Stimulated activated CD4-positive, alpha-beta T cell treated with anti-CD3 and anti-CD28 coated beads, TNF-alpha, amount 100 ng/mL, for 4 hours (primary cell): ENCODE measurements around the gene KAT2A.

ENCODE experiments used
- DNase-seq, 3 experiments: peaks; one replicate each; pipeline ENCODE4 v3.0.0-alpha.2; 2020; ENCODE audit warnings: low read depth in 3 of 3

Gene KAT2A

DNA sequence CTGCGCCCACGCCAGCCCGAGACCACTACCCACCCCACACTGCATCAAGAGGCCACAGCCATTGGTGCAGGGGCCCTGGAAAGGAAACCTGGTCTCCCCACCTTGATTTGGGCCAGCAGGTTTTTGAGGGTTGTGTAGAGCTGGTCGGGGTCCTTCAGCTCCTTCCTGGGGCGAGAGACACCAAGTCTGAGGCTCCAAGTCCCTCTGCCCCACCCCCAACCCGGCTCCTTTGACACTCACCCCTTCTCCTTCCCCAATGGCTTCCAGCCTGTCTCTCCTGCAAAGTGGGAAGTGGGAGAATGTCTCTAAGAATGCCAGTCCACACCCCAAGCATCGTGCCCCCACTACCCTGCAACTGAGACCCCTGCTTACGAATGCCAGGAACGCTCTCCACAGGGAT, 7.0 kb downstream of the KAT2A start:
- no peak for DNase-seq

DNA sequence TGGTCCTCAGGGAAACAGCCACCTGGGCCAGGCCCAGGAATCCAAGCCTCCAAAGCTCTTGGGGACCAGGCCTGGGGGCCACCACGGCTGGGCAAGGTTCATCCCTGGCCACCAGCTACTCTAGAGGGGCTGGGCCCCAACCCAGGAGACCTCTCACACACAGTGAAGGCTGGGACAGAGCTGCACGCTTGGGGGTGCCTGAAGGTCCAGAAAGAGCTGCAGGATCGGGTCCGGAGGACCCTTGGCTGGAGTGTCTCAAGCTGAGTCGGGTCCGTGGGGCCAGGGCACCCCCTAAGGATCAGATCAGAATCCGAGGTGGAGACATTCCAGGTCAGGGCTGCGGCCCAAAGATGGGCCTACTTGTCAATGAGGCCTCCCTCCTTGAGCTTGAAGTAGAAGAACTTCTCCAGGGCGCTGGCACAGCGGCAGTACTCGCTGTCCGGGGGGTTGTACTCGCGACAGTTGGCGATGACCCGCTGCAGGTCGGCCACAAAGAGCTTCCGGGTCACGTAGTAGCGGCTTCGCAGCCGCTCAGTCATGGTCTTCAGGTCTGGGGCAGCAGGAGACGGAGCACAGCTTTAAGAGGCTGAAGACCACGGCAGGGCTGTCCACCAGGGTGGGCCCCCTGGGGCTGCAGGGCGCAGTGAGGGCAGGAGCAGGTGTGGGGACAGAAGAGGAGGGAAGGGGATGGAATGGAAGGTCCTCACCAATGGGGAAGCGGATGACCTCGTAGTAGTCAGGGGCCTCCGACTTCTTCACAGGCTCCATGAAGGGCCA, 7.7 kb downstream of the KAT2A start:
- DNase-seq: no peak

DNA sequence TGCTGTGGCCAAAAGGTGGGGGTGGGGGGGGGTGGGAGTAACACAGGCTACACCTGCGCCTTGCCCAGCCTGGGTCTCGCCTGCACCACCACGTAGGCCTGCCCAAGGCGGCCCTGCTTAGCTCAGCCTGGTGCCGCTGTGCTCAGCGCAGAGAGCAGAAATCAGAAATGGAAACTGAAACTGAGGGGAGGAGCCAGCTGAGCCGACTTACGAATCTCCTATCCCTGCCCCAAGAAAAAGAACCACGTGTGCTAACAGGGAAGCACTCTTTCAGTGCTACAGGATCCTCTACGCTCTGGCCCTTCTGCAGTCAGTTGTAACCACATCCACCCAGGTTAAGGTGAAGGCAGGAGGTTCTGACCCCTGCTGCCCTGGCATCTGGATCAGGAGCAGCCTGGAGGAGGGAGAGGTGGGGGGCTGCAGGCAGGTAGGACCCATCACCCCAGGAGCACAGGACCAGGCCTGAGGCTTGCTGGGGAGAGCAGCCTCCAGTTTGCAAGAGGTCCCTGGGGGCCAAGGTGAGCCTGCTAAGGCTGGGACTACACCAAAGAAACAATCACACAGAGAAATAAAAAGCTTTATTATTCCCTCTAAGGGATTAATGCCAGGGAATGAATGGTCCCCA, 8.5 kb downstream of the KAT2A start, which contains the start of gene DHX58:
Gene DHX58 (minus strand): TSS at position 163 of the 625 bp plus-strand sequence. CDS start 822 bp downstream, outside the sequence.
- DNase-seq: peak; percentile 45 to 66 (median 62)

DNA sequence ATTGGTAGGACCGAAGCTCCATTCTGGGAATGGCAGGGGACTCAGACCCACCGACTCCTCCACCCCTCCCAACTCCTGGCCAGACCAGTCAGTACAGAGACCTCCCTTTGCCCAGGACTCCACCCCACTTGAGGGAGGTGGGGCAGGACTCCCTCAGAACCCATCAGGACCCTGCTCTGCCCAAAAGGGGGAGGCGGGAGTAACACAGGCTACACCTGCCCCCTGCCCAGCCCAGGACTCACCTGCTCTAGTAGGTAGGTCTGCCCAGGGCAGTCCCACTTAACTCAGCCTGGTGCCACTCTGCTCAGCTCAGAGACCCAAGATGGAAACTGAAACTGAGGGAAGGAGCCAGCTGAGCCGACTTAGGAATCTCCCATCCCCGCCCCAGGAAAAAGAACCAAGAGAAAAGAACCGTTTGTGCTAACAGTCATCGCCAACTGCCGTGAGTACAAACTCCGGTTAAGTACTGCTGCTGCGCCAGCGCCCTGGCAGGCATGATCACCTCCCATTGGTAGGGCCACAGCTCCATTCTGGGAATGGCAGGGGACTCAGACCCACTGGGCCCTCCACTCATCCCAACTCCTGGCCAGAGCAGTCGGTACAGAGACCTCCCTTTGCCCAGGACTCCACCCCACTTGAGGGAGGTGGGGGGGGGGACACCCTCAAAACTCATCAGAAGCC, 9.2 kb downstream of the KAT2A start:
- peak in 1 of 3 experiments; percentile 29 for DNase-seq

DNA sequence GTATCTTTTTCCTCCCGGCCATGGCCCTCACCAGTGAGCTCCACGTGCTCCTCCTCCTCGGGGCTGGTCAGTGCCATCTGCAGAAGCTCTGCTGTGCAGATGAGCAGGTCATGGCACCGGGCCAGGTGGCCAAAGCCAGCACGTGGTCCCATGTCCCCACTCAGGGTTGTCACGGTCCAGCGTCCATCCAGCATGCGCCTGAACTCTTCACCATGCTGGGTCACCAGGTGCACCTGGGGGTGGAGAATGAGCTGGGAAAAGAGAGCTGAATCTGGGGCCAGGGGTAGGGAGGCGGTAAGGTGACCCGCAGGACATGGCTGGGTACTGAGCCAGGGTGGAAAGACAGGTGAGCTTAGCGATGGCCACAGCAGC, 9.9 kb downstream of the KAT2A start:
- no peak for DNase-seq

DNA sequence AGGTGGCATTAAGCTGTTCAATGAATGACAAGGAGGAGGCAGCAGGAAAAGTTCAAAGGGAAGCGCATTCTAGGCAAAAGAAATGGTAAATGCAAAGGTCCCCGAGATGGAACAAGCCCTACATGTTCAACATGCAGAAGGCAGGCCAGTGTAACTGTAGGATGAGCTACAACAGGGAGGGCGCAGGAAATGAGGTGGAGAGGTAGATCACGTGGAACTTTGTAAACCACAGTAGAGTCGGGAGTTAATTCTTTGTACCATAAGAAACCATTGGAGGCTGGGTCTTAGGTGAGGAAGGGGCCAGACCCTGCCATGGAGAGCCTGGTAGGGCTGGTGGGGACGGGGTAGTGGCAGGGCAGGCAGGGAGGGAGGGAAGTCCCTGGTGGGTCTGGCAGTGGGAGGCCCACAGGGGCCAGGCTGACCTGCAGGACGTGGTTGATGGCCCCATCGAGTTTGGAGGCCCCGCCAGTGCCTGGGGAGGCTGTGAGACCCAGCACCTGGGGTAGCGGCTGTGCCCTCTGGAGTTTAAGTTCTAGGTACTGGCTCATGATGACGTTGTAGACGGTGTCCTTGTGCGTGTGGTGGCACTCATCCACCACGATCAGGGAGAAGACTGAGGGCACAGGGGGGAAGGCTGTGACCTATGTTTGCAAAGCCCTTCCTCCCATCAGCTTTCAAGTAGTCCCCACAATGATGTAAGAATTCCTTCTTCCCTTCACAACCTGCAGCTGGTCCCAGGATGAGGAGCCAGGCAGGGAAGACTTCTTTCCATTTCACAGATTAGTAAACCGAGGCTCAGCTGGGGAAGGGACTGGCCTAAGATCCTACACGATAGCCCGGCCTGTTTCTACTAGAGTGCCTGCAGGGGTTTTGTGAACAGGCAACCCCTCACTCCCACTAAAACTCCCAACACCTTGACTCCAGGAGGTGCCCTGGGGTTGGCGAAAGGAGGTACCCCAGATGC, 10.6 kb downstream of the KAT2A start:
- no peak for DNase-seq

DNA sequence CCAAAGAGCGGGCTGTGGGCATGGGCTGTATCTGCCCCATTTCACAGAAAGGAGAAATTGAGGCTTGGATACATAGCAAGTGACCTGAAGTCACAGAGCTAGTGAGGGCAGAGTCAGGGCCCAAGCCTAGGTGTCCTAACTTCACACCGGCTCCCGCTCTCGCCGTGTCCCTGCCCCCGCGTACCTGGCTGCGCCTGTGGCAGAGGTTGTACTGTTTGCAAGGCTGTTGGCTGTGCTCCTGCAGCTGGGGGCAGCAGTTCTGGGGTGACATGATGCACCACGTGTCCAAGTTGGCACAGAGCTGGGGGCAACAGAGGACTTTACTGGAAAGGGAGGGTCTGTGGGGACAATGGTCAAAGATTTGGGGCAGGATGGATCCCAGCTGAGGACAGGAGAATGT, 12.1 kb downstream of the KAT2A start:
- DNase-seq: no peak

DNA sequence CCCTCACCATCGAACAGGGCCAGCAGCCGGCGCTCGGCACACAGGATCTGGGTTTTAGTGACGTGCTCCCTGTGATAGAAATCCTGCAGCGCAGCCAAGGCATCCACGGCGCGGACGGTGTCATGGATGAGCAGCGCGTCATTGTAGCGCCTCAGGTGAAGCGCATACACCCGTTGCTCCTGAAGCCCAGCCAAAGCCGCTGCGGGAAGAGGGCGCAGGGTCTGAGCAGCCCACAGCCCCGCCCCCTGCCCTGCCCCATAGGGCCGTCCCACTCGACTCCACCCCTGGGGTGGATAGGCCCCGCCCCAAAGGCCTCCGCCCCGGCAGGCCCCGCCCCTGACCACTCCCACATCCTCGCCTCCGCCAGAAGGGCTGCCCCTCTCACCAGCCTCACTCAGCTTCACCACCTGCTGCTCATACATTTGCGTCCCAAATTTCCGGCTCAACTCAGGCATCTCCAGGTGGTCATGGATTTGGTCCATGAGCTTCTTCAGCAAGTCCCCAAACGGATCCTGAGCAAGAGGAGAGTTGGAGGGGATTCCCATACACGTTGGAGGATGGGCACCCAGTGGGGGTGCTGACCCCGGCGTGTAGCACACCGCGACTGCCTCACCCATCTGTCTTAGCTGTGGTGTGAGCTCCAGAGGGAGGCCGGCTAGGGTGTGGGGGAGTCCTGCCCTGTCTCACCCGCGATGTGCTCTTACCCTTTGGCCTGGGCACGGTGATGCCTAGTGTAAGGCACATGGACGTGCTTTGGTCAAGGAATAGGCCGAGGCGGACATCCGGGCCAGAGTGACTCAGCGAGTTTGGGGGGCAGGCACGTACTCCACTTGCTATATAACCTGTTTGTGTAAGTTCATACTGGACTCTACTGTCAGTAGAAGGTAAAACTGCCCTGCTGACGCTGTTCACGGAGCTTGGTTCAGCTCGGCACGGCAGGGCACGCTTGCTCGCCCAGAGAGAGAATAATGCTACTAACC, 13.3 kb downstream of the KAT2A start:
- DNase-seq: peak; percentile 83 to 85 (median 83)

DNA sequence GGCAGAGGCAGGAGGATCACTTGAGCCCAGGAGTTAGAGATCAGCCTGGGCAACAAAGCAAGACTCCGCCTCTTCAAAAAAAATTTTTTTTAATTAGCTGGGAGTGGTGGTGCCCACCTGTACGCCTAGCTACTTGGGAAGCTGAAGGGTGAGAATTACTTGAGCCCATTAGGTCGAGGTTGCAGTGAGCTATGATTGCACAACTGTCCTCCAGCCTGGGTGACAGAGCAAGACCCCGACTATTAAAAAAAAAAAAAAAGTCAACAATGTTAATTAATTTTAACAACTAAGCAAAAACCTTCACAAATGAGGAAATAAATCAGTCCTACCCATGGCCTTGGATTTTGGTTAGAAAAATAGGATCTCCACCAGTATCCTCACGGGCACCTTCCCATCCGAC, 14.0 kb downstream of the KAT2A start:
- no peak for DNase-seq

DNA sequence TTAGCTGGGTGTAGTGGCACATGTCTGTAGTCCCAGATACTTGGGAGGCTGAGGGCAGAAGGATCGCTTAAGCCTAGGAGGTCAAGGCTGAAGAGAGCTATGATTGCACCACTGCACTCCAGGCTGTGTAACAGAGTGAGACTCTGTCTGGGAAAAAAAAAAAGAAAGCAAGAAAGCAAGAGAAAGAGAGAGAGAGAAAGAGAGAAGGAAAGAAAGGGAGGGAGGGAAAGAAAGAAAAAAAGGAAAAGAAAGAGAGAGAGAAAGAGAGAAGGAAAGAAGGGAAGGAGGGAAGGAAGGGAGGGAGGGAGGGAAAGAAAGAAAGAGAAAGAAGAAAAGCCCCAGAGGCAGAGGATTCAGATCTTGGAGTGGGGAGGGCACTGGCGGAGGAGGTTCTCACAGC, 15.2 kb downstream of the KAT2A start:
- no peak for DNase-seq

DNA sequence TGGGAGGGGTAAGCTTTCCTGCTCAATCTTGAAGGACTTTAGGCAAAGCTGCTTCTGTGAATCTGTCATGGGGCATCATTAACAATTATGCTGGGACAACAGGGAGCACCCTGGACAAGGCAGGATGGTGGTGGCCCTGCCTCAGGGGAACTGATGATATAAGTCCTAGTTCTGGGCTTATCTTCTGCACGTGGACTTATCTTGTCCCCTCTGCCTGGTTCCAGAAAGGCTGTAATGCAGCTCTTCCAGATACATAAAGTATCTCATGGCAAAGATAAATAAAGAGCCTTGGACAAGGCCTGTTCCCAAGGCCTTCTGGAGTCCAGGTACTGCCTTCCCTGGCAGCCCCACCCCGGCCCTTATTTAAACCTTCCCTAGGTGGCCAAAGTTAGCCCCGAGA, 16.9 kb downstream of the KAT2A start:
- DNase-seq: no peak

DNA sequence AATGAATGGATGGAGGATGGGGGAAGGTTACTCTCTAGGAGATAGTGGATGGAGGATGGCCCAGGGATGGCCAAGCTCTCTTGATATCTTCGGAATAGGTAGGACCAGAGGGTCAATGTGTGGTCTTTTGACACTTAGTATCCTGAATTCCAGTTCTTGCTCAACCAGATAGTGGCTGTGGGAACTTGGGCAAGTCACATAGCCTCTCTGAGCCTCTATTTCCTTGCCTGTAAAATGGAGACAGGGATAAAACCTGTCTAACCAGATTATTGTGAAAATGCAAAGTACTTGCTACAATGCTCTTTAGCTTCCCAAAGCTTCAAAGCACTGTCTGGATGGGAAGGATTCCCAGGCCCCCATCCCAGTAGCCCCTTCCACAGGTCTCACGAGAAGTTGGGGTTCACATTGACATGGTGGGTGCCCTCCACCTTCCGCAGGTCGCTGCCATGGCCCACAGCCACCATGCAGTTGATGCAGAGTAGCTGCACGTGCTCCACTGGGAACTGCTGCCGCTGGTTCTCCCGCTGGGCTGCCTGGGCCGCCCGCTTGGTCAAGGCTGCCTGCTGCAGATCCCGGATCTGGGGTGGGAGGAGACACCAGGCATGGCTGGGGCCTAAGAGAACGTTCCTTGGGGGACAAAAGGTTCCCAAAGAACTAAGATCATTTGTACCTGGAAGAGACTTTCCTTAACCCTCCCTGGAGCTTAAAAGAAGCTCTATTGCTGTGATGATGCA, 17.8 kb downstream of the KAT2A start:
- no peak for DNase-seq

DNA sequence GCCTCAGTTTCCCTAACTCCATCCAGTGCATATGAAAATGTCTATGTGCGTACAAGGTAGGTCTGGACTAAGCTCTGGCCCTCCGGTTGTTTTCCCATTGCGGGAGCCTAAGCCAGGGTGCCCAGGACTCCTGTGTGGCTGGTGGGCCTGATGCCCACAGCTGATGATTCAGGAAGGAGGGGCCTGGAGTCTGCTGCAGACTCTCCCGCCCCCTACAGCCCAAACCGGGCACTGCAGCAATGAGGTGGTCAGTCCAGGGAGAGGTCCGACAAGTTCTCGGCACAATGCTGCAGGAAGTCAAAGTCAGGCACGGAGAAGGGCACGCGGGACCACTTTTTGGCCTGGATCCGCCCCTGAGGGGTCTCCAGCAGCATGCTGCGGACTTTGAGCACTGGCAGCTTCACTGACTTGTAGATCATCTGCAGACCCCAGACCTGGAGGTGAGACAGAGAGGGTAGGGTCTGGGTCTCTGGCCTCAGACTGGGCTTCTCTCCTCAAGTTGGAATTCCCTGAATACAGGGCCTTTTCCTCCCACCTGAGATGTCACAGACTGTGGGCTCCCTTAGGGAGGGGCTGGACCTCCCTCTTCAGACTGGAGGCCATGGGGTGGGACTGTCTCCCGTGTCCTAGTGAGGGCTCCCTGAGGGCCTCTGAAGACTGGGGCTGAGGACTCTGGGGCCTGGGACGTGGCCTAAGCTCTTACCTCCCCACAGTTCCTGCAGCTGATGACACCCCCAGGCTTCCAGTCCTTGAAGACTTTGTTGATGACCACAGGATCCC, 19.5 kb downstream of the KAT2A start:
- peak in 2 of 3 experiments; percentile 21 to 33 for DNase-seq

DNA sequence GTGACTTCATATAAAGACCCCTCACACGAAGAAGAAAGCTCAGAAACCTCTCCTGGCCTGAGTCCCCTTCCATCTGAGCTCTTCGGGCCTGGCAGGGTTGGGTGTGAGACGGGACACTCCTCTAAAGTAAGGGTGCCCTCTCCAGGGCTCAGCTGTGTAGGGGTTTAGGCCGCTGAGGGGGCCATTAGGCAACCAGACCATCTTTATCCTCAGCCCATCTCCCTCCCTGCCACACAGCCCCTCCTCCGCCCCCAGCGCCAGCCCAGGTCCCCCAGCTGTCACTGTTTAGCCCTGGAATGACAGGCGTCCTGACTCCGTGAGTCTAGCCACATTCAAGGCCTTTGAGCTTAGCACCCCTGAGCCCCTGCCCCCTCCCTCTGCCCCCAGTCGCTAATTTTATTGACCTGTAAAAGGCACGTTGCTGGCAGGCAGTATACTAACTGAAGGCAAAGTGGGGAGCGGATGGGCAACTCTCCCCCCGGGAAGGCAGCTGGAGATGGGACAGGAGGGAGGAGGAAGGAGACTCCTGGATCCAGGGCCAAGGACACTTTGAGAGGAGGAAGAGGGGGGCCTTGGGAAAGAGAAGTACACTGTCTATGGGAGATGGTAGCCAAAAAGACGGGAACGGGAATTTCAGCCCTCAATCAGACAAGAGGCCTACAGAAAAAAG, 22.3 kb downstream of the KAT2A start:
- DNase-seq: no peak

DNA sequence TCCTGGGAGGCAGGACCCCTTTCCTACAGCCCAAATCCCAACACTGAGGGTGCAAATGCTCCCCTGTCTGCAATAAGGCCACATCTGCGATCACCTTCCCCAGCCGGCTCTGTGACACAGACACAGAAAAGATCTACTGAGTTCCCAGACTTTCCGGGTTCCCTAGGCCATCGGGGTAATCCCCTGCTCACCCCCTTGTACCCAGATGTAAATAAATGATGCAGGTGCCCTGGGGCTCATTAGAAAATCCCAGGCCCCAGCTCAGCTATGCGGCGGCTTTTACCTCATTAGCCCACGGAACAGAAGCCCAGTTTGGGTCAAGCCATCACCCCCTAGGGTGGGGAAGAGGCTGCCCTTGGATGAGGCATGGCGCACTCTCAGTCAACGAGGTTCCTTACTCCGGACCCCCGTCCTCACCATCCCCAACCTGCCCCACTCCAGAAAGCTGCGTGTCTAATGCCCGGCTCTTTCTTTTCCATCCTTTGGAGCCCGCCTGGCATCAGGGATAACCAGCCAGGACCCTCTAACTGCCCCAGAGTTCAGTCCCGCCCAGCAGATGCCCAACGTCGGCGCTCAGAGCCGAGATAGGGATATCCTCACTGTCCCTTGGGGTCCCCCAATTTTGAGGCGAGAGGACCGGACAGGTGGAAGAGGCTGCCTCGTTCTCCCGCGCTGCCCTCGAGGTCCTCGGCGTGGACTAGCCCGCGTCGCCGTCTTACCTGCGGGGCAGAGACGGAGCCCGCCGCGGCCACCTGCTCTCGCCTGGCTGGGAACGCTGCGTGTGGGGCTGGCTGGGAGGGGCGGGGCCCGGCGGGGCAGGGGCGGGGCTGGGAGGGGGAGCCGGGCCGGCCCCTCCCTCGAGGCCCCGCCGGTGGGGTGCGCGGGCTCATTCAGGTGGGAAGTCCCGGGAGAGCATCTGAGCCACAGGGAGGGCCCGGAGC, 23.2 kb downstream of the KAT2A start, which contains the start of gene ZNF385C:
Gene ZNF385C (minus strand): TSS at position 783 of the 941 bp plus-strand sequence. CDS start 35,417 bp downstream, outside the sequence.
- DNase-seq: peak in 2 of 3 experiments; percentile 26 to 45

DNA sequence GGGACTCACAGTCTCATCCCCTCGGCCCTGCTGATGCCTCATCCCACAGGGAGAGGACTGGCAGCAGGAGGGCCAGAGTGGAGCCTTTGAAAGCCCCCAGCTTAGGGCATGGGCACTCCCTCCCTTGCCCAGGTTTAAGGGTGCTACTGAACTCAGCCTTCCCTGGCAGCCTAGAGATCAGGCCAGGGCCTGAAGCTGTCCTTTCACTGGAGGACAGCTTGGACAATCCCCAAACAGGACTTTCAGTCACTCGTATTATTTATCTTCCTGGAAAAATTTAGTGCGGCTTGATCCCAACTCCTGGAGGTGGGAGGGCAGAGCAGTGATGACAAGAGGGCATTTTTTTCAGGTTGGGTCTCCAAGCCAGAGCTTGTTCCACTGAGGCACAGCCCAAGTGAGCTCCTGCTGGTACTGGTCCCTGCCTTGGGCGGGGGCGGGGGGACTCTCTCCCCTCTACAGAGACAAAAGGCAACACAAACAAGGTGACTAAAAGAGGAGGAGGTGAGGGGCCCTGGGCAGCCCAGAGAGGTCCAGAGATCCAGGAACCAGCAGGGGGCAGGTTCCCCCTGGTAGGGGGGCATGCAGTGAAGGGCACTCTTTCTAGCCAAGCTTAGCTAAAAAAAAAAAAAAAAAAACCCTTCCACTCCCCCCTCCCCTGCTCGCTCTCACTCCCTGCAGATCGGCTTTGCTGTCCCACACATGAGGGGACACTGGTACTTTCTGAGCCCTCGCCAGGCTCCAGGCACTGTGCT, 24.6 kb downstream of the KAT2A start:
- no peak for DNase-seq
